GM12875 (cell line): ENCODE measurements around the gene ABCC1.

Experiments
- H3K4me3 ChIP-seq: one replicate; pipeline ENCODE4 v1.5.1; 2011; ENCODE audit warnings: low read depth, low read length, control low read depth
- TF ChIP-seq, protein P1 (sequence below): IDR thresholded peaks from 2 replicates; pipeline ENCODE4 v1.5.1; 2011; ENCODE audit warnings: low read depth, mild to moderate bottlenecking, control low read depth, inconsistent platforms, low read length, moderate library complexity, borderline replicate concordance; ENCODE audit not compliant: insufficient read depth

ABCC1 gene

GRCh38 chr16:15993946-15994665, 44.7 kb downstream of the ABCC1 start:
- no peak overlapping the region for H3K4me3 ChIP-seq
- TF ChIP-seq, protein P1, sequence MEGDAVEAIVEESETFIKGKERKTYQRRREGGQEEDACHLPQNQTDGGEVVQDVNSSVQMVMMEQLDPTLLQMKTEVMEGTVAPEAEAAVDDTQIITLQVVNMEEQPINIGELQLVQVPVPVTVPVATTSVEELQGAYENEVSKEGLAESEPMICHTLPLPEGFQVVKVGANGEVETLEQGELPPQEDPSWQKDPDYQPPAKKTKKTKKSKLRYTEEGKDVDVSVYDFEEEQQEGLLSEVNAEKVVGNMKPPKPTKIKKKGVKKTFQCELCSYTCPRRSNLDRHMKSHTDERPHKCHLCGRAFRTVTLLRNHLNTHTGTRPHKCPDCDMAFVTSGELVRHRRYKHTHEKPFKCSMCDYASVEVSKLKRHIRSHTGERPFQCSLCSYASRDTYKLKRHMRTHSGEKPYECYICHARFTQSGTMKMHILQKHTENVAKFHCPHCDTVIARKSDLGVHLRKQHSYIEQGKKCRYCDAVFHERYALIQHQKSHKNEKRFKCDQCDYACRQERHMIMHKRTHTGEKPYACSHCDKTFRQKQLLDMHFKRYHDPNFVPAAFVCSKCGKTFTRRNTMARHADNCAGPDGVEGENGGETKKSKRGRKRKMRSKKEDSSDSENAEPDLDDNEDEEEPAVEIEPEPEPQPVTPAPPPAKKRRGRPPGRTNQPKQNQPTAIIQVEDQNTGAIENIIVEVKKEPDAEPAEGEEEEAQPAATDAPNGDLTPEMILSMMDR, result no peak

- TF ChIP-seq, protein P1, result no peak
- no peak overlapping the region for H3K4me3 ChIP-seq
Measured at GRCh38 chr16:15996432-15997109, 47.2 kb downstream of the ABCC1 start.

DNA sequence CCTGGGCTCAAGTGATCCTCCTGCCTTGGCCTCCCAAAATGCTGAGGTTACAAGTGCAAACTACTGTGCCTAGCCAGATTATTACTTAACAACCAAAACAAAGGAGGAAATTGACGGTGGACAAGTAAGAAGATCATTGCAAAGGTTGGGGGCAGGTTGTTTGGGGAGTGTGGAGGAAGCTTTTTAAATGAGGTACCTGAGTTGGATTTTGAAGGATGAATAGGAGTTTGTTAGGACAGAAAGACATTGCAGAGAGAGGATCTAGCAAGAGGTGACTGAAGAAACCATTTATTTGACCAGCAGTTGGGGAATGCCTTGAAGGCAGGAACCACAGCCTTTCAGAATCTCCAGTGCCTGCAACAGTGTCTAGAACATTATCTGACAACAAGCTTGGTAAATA, 51.3 kb downstream of the ABCC1 start:
- H3K4me3 ChIP-seq, result no peak overlapping the region
- TF ChIP-seq, protein P1, result no peak

GRCh38 chr16:16001596-16002255, 52.3 kb downstream of the ABCC1 start:
- H3K4me3 ChIP-seq, result no peak overlapping the region
- TF ChIP-seq, protein P1, result no peak

GRCh38 chr16:16003719-16004313, 54.4 kb downstream of the ABCC1 start:
- TF ChIP-seq, protein P1, result no peak
- no peak overlapping the region for H3K4me3 ChIP-seq

DNA sequence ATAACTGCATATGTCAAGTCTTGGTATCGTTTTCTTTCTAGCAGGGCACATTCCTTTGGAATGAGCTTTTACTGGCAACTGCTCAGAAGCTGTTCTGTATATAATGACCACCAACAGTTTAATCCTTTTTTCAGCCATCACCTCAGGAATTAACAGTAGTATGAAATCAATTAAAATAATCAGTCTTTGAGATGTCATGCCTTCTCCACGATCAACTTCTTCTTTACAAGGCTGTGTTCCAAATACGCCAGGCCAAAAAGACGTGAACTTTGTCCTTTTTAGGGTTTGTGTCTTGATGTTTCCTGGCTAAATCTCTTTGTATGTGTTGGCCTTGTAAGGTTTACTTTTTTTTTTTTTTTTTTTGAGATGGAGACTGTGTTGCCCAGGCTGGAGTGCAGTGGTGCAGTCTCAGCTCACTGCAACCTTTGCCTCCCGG, 54.9 kb downstream of the ABCC1 start:
- TF ChIP-seq, protein P1, result no peak
- H3K4me3 ChIP-seq, result no peak overlapping the region
